Bone marrow (tissue), 2 donors: ENCODE data around the gene NPM3.
A peak's percentile ranks its signal among the peaks of the same experiment; 100 is the strongest.
"Not testable (repeated sequence)": the region's sequence is repeated elsewhere in the genome, so short reads cannot be mapped to it uniquely, and the experiment has no call there.

Experiments
- DNase-seq, 2 donors: peaks; one replicate each; lab custom pipeline; 2025; lab: John Stamatoyannopoulos, UW

NPM3 gene

GRCh38 chr10:101803511-101803910 is 20.3 kb upstream of the NPM3 start:
- DNase-seq, result no peak

- DNase-seq, result no peak
Measured at GRCh38 chr10:101797403-101798059, 14.3 kb upstream of the NPM3 start.

GRCh38 chr10:101793526-101793925 is 10.3 kb upstream of the NPM3 start:
- no peak for DNase-seq

- DNase-seq, result no peak
Measured at GRCh38 chr10:101789686-101790085, 6.4 kb upstream of the NPM3 start.

- DNase-seq, result not testable (repeated sequence)
Measured at GRCh38 chr10:101789231-101789630, 6.0 kb upstream of the NPM3 start.

GRCh38 chr10:101785801-101786200 is 2.6 kb upstream of the NPM3 start:
- no peak for DNase-seq

- no peak for DNase-seq
Measured at GRCh38 chr10:101784558-101784957, 1.3 kb upstream of the NPM3 start.

GRCh38 chr10:101783736-101784118 is 481 bp upstream of the NPM3 start:
- no peak for DNase-seq

- no peak for DNase-seq
Measured at GRCh38 chr10:101781984-101782810, 1.0 kb downstream of the NPM3 start.

GRCh38 chr10:101781655-101781983 is 1.6 kb downstream of the NPM3 start:
- no peak for DNase-seq

GRCh38 chr10:101780818-101781654 is 2.2 kb downstream of the NPM3 start:
- peak; percentile 26 to 44 for DNase-seq

- DNase-seq, result no peak
Measured at GRCh38 chr10:101780187-101780817, 2.9 kb downstream of the NPM3 start.

- peak; percentile 48 to 73 for DNase-seq
Measured at GRCh38 chr10:101779544-101780186, 3.6 kb downstream of the NPM3 start.

- no peak for DNase-seq
Measured at GRCh38 chr10:101778781-101779543, 4.3 kb downstream of the NPM3 start.

GRCh38 chr10:101778151-101778780 is 5.0 kb downstream of the NPM3 start:
- DNase-seq, result no peak

- no peak for DNase-seq
Measured at GRCh38 chr10:101777619-101778145, 5.6 kb downstream of the NPM3 start.

- no peak for DNase-seq
Measured at GRCh38 chr10:101776161-101776817, 7.0 kb downstream of the NPM3 start.

- DNase-seq, result no peak
Measured at GRCh38 chr10:101775273-101776160, 7.7 kb downstream of the NPM3 start, which contains the start of gene FGF8. TSS of gene FGF8 (minus strand) at chr10:101776114. CDS start at chr10:101775900, 214 bp downstream.
